GM12878 (cell line): ENCODE measurements around the gene TP73.

Source experiments
- EZH2 ChIP-seq: IDR thresholded peaks from 2 replicates; pipeline ENCODE4 v1.6.1; 2012; ENCODE audit warnings: low read depth, mild to moderate bottlenecking, control low read depth, inconsistent platforms, low read length, borderline replicate concordance; ENCODE audit not compliant: control insufficient read depth
- FOS ChIP-seq: IDR thresholded peaks from 3 replicates; pipeline ENCODE4 v1.6.1; 2011; ENCODE audit warnings: borderline replicate concordance; ENCODE audit not compliant: insufficient read length; ENCODE audit errors: extremely low read depth
- RFX5 ChIP-seq: IDR thresholded peaks from 2 replicates; pipeline ENCODE4 v1.6.1; 2011; ENCODE audit warnings: low read depth, low read length, improper control_type of control experiment
- SREBF2 ChIP-seq: IDR thresholded peaks from 2 replicates; pipeline ENCODE4 v1.6.1; 2012; ENCODE audit warnings: mild to moderate bottlenecking, low read length
- TF ChIP-seq, protein P1 (sequence below), 3 experiments: IDR thresholded peaks in 2 of 3; conservative IDR thresholded peaks in 1 of 3; 2 replicates each; pipeline ENCODE4 v1.5.1; 2011; ENCODE audit warnings: low read depth in 3 of 3, low read length in 3 of 3, mild to moderate bottlenecking in 3 of 3, control low read depth in 2 of 3, moderate library complexity in 2 of 3, inconsistent platforms in 1 of 3, mixed read lengths in 1 of 3; ENCODE audit not compliant: control insufficient read depth in 2 of 3, insufficient read depth in 1 of 3; ENCODE audit errors: extremely low read depth in 1 of 3

DNA sequence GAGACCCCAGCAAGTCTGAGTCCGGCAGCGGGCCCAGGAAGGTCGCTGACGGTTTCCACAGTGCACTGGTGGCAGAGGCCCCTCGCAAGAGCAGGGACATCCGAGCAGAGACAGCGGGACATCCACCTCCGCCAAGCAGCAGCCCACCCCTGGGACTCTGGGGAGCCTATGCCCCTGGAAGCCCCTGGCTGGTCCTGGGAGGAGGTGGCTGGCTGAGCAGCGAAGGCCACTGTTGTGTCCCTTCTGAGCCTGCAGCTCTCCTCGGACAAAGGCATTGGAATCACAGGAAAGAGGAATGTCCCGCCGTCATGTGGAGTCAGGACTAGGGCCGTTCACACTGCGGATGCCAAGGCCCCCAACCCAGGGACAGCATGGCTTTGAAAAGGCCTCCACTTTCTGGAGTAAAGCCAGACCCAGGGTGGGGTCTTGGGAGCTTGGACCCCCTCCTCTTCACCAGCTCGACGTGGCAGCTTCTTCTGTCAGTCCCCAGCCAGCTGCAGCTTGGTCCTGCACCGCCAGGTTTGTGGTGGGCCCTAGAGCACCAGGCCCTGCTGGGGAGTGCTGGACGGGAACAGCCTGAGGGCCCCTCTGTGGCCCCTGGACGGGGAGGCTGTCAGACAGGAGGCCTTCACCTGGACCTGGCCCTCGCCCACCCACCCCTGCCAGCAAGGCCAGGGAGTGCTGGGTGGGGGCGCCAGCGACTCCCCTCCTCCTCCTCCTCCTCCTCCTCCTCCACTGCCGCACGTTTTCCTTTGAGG, 42.4 kb upstream of the TP73 start:
- no peak for TF ChIP-seq FOS
- TF ChIP-seq, protein P1, sequence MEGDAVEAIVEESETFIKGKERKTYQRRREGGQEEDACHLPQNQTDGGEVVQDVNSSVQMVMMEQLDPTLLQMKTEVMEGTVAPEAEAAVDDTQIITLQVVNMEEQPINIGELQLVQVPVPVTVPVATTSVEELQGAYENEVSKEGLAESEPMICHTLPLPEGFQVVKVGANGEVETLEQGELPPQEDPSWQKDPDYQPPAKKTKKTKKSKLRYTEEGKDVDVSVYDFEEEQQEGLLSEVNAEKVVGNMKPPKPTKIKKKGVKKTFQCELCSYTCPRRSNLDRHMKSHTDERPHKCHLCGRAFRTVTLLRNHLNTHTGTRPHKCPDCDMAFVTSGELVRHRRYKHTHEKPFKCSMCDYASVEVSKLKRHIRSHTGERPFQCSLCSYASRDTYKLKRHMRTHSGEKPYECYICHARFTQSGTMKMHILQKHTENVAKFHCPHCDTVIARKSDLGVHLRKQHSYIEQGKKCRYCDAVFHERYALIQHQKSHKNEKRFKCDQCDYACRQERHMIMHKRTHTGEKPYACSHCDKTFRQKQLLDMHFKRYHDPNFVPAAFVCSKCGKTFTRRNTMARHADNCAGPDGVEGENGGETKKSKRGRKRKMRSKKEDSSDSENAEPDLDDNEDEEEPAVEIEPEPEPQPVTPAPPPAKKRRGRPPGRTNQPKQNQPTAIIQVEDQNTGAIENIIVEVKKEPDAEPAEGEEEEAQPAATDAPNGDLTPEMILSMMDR (IDR thresholded peaks at IDR 0.05 in 2 of 3, conservative IDR thresholded peaks at IDR 0.05 in 1 of 3; ENCODE audit: control insufficient read depth in 2 of 3, extremely low read depth in 1 of 3, insufficient read depth in 1 of 3, low read depth in 3 of 3, low read length in 3 of 3): no peak
- no peak for TF ChIP-seq RFX5
- no peak for TF ChIP-seq EZH2
- no peak for TF ChIP-seq SREBF2
